LNCAP (cell line): ENCODE results near the gene ADGRG7.

Experiments
- TF ChIP-seq, protein P1 (sequence below): fragments of 450-650 bp; IDR thresholded peaks from 2 replicates; pipeline ENCODE4 v1.5.1; 2017; ENCODE audit warnings: mild to moderate bottlenecking

The ADGRG7 gene

DNA sequence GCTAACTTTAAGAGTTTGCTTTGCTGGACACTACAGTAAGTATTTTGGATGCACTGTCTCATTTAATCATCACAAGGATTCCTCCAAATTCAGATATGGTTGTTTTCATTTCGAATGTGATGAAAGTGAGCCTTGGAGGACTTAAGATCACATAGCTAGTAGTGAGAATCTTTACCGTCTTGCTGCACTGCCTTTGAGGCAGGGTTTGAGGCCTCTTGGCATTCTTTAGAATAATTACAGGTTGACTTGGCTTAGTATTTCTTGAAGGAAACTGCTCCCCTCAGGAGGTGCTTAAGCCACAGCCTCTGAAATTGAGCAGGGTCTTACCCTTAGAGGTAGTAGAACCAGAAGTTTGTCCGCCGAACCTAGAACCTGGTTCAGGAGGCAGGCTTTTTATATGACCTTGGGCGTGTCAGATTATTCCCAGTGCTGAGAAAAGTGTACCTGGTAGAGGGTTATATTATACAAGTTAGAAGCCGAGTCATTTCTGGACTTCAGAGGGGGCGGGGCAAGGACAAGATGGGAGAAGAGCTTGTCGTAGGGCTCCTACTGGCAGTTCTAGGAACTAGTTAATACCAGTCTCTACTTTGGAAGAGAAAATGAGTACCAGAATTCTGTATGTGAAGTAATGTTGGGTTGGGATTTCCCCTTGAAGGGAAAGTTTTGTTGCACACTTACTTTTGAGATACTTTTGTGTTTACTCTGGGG is 101.0 kb downstream of the ADGRG7 start:
- TF ChIP-seq, protein P1, sequence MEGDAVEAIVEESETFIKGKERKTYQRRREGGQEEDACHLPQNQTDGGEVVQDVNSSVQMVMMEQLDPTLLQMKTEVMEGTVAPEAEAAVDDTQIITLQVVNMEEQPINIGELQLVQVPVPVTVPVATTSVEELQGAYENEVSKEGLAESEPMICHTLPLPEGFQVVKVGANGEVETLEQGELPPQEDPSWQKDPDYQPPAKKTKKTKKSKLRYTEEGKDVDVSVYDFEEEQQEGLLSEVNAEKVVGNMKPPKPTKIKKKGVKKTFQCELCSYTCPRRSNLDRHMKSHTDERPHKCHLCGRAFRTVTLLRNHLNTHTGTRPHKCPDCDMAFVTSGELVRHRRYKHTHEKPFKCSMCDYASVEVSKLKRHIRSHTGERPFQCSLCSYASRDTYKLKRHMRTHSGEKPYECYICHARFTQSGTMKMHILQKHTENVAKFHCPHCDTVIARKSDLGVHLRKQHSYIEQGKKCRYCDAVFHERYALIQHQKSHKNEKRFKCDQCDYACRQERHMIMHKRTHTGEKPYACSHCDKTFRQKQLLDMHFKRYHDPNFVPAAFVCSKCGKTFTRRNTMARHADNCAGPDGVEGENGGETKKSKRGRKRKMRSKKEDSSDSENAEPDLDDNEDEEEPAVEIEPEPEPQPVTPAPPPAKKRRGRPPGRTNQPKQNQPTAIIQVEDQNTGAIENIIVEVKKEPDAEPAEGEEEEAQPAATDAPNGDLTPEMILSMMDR: no peak; the same call in 1 of the 2 replicates

DNA sequence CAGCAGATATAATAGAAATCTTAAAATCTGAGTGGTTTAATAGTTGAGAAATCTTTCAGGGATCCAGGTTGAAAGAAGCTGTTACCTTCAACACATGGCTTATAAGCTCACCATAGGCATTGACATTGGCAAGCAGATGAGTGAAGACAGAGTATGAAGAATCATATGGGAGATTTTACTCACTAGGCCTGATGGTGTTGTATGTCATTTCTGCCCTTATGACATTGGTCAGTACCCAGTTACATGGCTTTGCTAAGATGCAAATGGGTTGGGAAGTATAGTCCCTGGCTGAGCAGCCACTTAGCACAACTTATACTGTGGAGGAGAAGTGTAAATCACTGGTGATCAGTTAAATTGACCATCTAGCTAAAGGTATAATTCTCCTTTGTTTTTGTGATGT is 105.8 kb downstream of the ADGRG7 start:
- TF ChIP-seq, protein P1: no peak

DNA sequence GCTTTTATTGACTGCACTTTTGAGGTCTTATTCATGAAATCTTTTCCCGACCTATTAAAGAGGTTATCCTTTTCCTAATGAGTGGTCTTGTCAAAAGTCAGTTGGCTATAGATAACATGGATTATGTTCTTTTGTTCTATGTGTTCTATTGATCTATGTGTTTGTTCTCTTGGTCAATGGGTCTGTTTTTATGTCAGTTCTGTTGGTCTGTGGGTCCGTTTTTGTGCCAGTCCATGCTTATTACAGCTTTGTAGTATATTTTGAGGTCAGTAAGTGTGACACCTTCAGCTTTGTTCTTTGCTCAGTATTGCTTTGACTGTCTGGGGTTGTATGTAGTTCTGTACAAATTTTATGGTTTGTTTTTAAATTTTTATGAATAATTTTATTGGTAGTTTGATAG is 107.7 kb downstream of the ADGRG7 start:
- TF ChIP-seq, protein P1: no peak

DNA sequence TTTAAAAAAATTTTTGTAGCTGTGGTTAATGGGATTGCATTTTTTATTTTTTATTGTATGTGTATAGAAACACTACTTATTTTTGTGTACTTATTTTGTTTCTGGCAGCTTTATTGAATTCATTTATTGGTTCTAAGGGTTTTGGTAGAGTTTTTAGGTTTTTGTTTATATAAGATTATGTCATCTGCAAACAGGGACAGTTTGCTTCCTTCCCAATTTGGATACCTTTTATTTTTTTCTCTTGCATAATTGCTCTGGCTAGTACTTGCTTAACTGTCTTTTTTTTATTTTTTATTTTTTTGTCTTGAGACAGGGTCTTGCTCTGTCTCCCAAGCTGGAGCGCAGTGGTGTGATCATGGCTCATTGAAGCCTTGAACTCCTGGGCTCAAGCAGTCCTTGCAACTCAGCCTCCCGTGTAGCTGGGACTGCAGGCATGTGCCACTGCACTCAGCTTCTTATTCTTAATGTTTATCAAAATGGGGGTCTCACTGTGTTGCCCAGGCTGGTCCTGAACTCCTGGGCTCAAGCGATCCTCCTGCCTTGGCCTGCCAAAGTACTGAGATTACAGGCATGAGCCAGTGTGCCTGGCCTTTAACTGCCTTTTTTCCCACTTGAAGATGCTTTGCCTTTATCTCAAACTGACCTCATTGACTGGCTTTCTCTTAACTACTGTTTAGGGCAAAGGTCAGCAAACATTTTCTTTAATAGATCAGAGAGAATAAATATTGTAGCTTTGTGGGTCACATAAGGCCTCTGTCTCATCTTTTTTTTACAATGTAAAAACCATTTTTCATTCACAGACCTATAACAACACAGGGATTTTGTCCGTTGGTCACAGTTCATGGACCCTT is 108.5 kb downstream of the ADGRG7 start:
- TF ChIP-seq, protein P1: no peak

DNA sequence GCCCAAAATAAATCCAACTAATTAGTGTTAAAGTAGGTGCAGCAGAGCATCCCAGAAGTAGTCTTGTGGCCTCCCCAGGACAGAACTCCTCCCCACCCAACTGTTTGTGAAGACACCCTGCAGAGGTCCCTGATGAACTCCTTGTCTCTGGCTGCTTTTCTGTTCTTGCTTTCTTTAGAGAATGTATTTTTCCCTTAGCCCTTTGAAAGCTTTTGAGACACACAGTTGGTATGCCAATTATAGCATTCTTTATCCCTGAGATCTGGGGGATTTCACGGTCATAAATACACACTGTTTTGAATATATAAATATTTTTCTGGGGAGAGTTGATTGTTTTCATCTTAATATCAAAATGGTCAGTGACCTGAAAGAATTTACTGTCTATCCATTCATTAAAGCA is 109.7 kb downstream of the ADGRG7 start:
- TF ChIP-seq, protein P1: no peak

DNA sequence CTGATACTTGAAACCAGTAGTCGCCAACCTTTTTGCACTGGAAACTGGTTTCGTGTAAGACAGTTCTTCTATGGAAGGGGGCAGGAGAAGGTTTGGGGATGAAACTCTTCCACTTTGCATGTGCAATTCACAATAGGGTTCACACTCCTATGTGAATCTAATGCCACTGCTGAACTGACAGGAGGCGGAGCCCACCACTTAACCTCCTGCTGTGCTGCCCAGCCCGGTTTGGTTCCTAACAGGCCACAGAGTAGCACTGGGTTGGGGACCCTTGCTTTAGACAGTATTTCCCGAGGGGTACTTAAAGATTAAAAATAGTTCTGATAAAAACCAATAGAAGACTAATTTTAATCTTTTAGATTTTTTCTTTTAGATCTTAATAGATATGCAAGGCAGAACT is 111.0 kb downstream of the ADGRG7 start:
- TF ChIP-seq, protein P1: no peak

DNA sequence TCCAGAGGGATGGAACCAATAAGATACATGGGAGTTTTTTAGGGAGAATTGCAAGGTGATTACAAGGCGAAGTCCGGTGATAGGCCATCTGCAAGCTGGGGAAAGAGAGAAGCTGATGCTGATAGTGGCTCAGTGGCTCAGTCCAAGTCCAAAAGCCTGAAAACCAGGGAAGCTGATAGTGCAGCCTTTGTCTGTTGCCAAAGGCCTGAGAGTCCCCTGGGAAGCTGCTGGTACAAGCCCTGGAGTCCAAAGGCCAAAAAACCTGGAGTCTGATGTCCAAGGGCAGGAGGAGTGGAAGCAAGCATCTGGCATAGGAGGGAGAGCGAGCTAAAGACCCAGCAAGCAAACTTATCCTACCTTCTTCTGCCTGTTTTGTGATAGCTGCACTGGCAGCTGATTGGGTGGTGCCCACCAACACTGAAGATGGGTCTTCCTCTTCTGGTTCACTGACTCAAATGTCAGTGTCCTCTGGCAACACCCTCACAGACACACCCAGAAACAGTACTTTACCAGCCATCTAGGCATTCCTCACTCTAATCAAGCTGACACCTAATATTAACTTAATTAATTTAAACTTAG is 116.6 kb downstream of the ADGRG7 start:
- TF ChIP-seq, protein P1: no peak
